Loucy (cell line): ENCODE results near the gene MBNL3.

Experiments
- H2AFZ ChIP-seq: fragments of 200-600 bp; sonication (generic); 2 replicates; pipeline ENCODE4 v1.6.0; 2016; ENCODE audit warnings: antibody characterized with exemption, mild to moderate bottlenecking, low read length, moderate library complexity
- H3F3A ChIP-seq: fragments of 200-600 bp; 2 replicates; pipeline ENCODE4 v1.6.0; 2016; ENCODE audit warnings: antibody characterized with exemption, low read depth, mild to moderate bottlenecking
- H3K27me3 ChIP-seq: fragments of 200-600 bp; sonication (generic); 2 replicates; pipeline ENCODE4 v1.6.1; 2014; ENCODE audit warnings: low read length, mild to moderate bottlenecking; ENCODE audit not compliant: insufficient read depth, poor library complexity, severe bottlenecking
- H3K36me3 ChIP-seq: fragments of 200-600 bp; sonication (generic); 2 replicates; pipeline ENCODE4 v1.6.1; 2016; ENCODE audit warnings: low read length; ENCODE audit not compliant: insufficient read depth
- H3K4me1 ChIP-seq: fragments of 200-600 bp; sonication (generic); 2 replicates; pipeline ENCODE4 v1.5.1; 2014; ENCODE audit warnings: low read length, mild to moderate bottlenecking; ENCODE audit not compliant: insufficient read depth, poor library complexity, severe bottlenecking
- H3K4me2 ChIP-seq: fragments of 200-600 bp; sonication (generic); 2 replicates; pipeline ENCODE4 v1.6.0; 2014; ENCODE audit warnings: antibody characterized with exemption, low read length, low read depth, mild to moderate bottlenecking; ENCODE audit not compliant: poor library complexity, severe bottlenecking
- H3K4me3 ChIP-seq: fragments of 200-600 bp; sonication (generic); 2 replicates; pipeline ENCODE4 v1.5.1; 2014; ENCODE audit warnings: low read length, mild to moderate bottlenecking, mixed read lengths; ENCODE audit not compliant: poor library complexity, severe bottlenecking
- H3K79me2 ChIP-seq: fragments of 200-600 bp; sonication (generic); 2 replicates; pipeline ENCODE4 v1.6.1; 2014; ENCODE audit warnings: low read length; ENCODE audit not compliant: insufficient read depth
- H3K9ac ChIP-seq: fragments of 200-600 bp; sonication (generic); 2 replicates; pipeline ENCODE4 v1.6.0; 2014; ENCODE audit warnings: mild to moderate bottlenecking, low read depth, low read length, moderate library complexity; ENCODE audit not compliant: poor library complexity, severe bottlenecking
- H3K9me2 ChIP-seq: fragments of 200-600 bp; sonication (generic); replicated peaks from 2 replicates; pipeline ENCODE4 v1.6.1; 2016; ENCODE audit warnings: low read depth, low read length, mixed read lengths
- H3K9me3 ChIP-seq: fragments of 200-600 bp; sonication (generic); 2 replicates; pipeline ENCODE4 v1.6.1; 2014; ENCODE audit warnings: mild to moderate bottlenecking, antibody characterized with exemption, low read length, low read depth; ENCODE audit not compliant: insufficient read depth
- H4K20me1 ChIP-seq: fragments of 200-600 bp; sonication (generic); 2 replicates; pipeline ENCODE4 v1.6.0; 2014; ENCODE audit warnings: antibody characterized with exemption, low read length, mild to moderate bottlenecking; ENCODE audit not compliant: insufficient read depth, poor library complexity, severe bottlenecking
- EZH2phosphoT487 ChIP-seq: fragments of 200-600 bp; IDR thresholded peaks from 2 replicates; pipeline ENCODE4 v1.6.1; 2018; ENCODE audit warnings: antibody characterized with exemption, mild to moderate bottlenecking, moderate library complexity, borderline replicate concordance
- TF ChIP-seq, protein P1 (sequence below): fragments of 200-600 bp; sonication (generic); conservative IDR thresholded peaks from 2 replicates; pipeline ENCODE4 v1.5.1; 2014; ENCODE audit warnings: mild to moderate bottlenecking, antibody characterized with exemption, low read length

The MBNL3 gene

GRCh38 chrX:132393485-132393884, 95.4 kb downstream of the MBNL3 start:
- TF ChIP-seq, protein P1, sequence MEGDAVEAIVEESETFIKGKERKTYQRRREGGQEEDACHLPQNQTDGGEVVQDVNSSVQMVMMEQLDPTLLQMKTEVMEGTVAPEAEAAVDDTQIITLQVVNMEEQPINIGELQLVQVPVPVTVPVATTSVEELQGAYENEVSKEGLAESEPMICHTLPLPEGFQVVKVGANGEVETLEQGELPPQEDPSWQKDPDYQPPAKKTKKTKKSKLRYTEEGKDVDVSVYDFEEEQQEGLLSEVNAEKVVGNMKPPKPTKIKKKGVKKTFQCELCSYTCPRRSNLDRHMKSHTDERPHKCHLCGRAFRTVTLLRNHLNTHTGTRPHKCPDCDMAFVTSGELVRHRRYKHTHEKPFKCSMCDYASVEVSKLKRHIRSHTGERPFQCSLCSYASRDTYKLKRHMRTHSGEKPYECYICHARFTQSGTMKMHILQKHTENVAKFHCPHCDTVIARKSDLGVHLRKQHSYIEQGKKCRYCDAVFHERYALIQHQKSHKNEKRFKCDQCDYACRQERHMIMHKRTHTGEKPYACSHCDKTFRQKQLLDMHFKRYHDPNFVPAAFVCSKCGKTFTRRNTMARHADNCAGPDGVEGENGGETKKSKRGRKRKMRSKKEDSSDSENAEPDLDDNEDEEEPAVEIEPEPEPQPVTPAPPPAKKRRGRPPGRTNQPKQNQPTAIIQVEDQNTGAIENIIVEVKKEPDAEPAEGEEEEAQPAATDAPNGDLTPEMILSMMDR: no peak
- no peak for TF ChIP-seq EZH2phosphoT487
- Histone ChIP-seq H3K9ac (no peak overlapping the region), H3F3A (no peaks in the 10 kb centered on the region), H3K79me2 (no peaks in the 10 kb centered on the region), H3K9me2 (no peaks in the 10 kb centered on the region), H4K20me1 (no peaks in the 10 kb centered on the region), H3K4me2 (no peak overlapping the region), H3K9me3 (no peaks in the 10 kb centered on the region), H3K27me3 (no peaks in the 10 kb centered on the region), H2AFZ (no peak overlapping the region), H3K4me3 (no peak overlapping the region), H3K4me1 (peaks cover 3% of the 10 kb centered on the region), H3K36me3 (no peaks in the 10 kb centered on the region)

- Histone ChIP-seq H2AFZ (no peak overlapping the region), H3K9ac (no peak overlapping the region), H3K36me3 (no peaks in the 10 kb centered on the region), H3K9me2 (no peaks in the 10 kb centered on the region), H3K4me3 (no peak overlapping the region), H4K20me1 (no peaks in the 10 kb centered on the region), H3K4me1 (peaks cover 3% of the 10 kb centered on the region), H3K27me3 (no peaks in the 10 kb centered on the region), H3K9me3 (no peaks in the 10 kb centered on the region), H3K79me2 (no peaks in the 10 kb centered on the region), H3F3A (no peaks in the 10 kb centered on the region), H3K4me2 (no peak overlapping the region)
- no peak for TF ChIP-seq EZH2phosphoT487
- TF ChIP-seq, protein P1: no peak
These were observed 95.8 kb downstream of the MBNL3 start for GRCh38 chrX:132393085-132393484.

DNA sequence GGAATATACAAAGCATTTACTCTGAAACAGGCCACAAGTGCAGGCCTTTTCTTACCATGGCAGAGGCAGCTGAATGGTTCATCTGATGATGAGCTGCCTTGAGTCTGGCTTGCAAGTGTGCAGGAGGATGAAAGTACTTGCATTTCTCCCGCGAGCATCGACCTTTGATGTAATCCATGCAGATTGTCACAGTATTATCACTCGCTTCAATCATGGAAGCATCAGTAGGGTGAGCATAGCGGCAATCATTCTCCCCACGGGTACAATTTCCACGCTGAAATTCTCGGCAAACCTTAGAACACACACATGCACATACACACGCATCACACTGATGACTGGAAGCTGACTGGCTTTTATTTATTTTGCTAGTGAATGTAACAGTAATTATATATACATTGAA, 98.0 kb downstream of the MBNL3 start:
- Histone ChIP-seq H2AFZ (no peak overlapping the region), H3K36me3 (no peaks in the 10 kb centered on the region), H3K79me2 (no peaks in the 10 kb centered on the region), H3K4me1 (peaks cover 3% of the 10 kb centered on the region), H3K9me2 (no peaks in the 10 kb centered on the region), H3K4me2 (no peak overlapping the region), H3K4me3 (no peak overlapping the region), H3F3A (no peaks in the 10 kb centered on the region), H4K20me1 (no peaks in the 10 kb centered on the region), H3K9me3 (no peaks in the 10 kb centered on the region), H3K9ac (no peak overlapping the region), H3K27me3 (no peaks in the 10 kb centered on the region)
- TF ChIP-seq EZH2phosphoT487: no peak
- TF ChIP-seq, protein P1: no peak
